Gastrocnemius medialis (tissue), 4 donors: ENCODE measurements around the gene ISL2.

Experiments used
- CTCF ChIP-seq, 5 experiments: fragments of 450-650 bp in 3 of 5; fragments of 200-600 bp in 2 of 5; sonication (generic) in 2 of 5; IDR thresholded peaks in 4 of 5; conservative IDR thresholded peaks in 1 of 5; 1 replicate in 4 of 5; 2 replicates in 1 of 5; pipeline ENCODE4 v1.5.1; 2016 to 2019; ENCODE audit warnings: antibody characterized with exemption in 5 of 5, mild to moderate bottlenecking in 3 of 5, moderate library complexity in 3 of 5
- POLR2A ChIP-seq, 2 donors: fragments of 450-650 bp; IDR thresholded peaks; one replicate each; pipeline ENCODE4 v1.6.1; 2017; ENCODE audit warnings: antibody characterized with exemption in 2 of 2, mild to moderate bottlenecking in 2 of 2, moderate library complexity in 2 of 2

GRCh38 chr15:76378691-76379090 lies 42.1 kb downstream of the ISL2 start:
- TF ChIP-seq POLR2A (IDR thresholded peaks at IDR 0.05) (no peak), CTCF (IDR thresholded peaks at IDR 0.05 in 4 of 5, conservative IDR thresholded peaks at IDR 0.05 in 1 of 5) (no peak)
